GM19455 (cell line): Measurements from ENCODE around the gene NRP1.
A peak's percentile ranks its signal among the peaks of the same experiment; 100 is the strongest.

Experiments used
- ATAC-seq: cut with Tn5 transposase; IDR thresholded peaks from one replicate; pipeline ENCODE4 v1.9.1; 2021; ENCODE audit not compliant: unreplicated experiment

Gene NRP1

DNA sequence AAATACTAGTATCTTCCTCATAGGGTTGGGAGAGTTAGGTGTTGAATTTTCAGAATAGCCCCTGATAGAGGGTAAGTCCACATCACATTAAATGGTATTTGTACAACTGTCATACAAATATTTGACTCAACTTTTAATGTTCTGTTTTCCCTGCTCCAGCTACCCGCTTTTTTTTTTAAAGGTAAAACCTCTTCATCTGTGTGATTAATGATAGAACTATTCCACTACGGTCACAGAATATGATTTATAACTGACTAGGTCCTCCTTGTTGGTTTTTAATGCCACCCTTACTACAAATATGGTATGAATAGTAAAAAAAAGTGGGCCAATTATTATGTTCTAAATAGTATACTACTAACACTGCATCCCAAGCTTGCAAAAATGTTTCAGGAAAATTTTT lies 15.6 kb upstream of the NRP1 start:
- ATAC-seq, result no peak

GRCh38 chr10:33349268-33349667 lies 14.8 kb upstream of the NRP1 start:
- ATAC-seq, result no peak

DNA sequence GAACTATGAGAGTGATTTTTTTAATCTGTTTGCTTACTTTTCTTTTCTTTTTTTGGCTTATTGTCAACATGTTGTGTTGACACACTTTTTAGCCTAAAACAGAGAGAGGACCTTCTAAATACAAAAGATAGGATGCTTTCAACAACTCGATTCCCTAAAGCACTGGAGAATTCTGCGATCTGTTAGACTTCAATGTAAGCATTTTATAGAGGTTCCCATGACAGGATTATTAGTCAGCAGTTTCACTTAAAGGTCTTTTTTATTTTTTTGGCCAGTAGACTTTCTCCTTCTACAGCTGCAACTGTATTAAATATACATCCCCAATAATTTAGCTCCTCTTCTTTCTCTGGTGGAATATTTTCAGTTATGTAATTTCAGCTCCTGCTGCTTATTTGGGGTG lies 12.7 kb upstream of the NRP1 start:
- no peak for ATAC-seq

- ATAC-seq, result no peak
Observed at GRCh38 chr10:33345236-33345635, 10.8 kb upstream of the NRP1 start.

GRCh38 chr10:33344676-33345075 lies 10.2 kb upstream of the NRP1 start:
- ATAC-seq, result no peak

- no peak for ATAC-seq
Observed at GRCh38 chr10:33341637-33342036, 7.2 kb upstream of the NRP1 start.

DNA sequence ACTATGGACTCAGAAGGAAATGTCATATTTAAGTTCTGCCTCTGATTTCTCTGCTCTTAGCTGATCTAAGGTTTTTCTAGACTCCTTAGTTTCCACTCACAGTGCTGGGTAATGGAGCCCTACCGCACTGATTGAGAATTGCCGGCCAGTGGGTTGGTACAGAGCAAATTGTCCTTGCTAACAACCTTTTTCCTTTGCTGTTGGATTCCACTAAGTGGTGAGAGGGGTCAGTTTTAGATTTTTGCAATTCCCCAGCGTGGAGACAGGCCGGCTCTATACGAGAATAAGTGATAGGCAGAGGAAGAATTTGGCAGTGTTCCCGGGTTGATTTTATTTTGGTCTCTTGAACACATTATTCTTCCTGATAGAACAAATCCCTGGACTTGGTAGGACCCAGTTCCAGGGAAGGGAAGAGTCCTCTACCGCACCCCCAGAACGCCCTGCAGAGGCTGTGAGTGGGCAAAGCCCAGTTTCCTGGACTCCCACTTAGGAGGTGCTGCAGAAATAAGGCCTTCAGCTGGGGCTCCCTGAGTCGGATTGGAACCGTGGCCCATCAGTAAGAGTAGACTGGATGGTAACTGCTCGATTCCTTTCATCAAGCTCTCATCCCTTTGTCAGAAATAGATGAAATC lies 3.0 kb upstream of the NRP1 start:
- ATAC-seq, result no peak

DNA sequence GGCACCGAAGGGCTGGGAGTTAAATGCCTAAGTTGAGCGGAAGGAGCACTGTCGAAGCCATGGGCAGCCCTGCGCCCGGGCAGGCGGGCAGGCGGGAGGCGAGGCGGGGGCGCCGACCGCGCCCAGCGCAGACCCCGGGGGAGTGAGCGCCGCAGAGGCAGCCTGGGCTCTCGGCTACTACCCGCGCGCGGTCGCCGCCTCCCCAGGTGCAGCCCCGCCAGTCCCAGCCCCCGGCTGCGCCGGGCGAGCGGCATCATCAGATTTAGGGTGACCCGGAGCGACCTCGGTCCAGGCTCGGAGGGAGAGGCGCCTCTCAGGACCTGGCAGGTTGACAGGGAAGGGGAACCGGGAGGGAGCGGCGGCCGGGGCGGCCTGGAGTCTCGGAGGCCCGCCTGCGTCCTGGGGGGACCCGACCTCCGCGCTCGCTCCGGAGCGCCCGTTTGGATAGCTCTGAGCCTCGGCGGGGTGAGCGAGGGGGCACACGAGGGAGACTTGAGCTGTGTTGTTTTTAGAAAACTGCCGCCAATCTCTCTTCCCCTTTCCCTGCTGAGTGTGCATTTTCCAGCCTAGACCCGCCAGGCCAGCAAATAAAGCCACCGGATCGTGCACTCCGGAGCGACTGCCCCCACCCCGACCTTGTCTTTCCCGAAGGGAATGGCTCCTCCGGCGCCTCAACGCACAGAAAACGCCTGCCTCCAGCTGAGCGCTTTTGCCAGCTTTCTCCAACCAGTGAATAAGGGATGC lies 2.3 kb upstream of the NRP1 start:
- ATAC-seq, result no peak

GRCh38 chr10:33335801-33336581 lies 1.5 kb upstream of the NRP1 start:
- ATAC-seq, result no peak

DNA sequence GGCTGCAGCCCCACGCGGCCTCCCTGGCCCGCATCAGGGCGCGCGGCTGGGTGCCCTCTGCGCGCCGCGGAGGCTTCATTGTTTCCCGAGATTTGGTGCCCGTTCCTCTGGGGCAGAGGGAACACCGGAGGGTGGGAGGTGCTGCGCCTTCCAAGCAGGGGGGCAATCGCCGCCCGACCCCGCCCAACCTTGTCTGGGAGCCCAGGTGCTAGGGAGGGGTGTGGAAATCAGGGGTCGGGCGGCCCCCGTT lies 1.0 kb upstream of the NRP1 start:
- ATAC-seq, result no peak

GRCh38 chr10:33334805-33335550 lies 511 bp upstream of the NRP1 start:
- no peak for ATAC-seq

DNA sequence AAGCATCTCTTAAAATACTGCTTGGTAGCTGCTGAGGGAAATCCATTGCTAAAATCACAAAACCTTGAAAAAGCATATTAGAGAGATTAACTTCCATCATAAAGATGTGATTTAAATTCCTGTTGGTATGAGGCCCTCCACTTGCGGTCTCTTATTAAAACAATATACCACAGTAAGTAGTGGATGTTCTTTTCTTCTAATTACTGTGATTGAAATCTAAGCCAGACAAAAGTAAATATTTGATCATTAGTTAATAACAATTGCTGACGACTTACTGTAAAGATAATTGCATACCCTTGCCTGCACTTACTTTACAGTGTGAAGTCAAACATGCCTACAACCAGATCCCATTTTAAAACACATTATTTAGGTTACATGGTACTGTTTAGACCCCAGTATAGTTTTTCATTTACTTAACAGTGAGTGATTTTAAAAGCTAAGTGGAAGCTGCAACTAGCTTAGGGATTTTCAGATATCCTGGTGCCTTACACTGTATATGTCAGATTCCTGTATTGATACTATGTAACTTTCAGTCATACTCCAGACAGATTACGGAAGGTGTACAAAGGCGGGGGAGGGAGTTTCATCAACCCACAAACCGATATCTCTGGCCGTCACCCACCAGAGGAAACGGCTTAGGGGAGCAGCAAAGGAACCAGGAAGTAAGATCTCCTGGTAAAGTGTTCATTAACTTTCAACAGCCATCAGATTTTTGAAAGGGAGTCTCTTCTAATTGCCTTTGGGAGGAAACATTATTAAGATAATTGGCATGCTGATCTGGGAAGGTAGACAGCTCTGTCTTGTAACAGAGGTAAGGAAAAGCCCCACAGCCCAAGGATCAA lies 986 bp downstream of the NRP1 start:
- ATAC-seq, result no peak

GRCh38 chr10:33332183-33333065 lies 2.0 kb downstream of the NRP1 start:
- no peak for ATAC-seq

- ATAC-seq, result no peak
Observed at GRCh38 chr10:33331379-33331694, 3.1 kb downstream of the NRP1 start.

- peak; percentile 56 for ATAC-seq
Observed at GRCh38 chr10:33330543-33331378, 3.7 kb downstream of the NRP1 start.

DNA sequence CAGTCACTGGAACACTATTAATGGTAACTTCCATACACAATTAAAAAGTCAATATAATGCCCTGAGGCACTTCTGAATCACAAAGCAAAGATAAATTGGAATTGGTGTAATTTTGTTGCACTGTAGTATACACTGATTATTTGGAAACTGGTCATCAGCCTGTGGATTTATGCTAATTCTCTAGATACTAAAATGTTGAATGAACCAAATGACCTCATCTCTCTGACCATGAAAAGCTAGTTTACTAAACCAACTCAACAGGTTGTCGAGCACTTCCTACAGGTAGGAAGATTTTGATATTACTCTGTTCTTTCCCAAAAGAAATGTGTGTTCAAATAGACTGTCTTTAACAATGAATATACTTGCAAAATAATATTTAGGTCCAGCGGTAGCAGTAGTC lies 5.3 kb downstream of the NRP1 start:
- ATAC-seq, result no peak

GRCh38 chr10:33328253-33328652 lies 6.2 kb downstream of the NRP1 start:
- ATAC-seq, result no peak

DNA sequence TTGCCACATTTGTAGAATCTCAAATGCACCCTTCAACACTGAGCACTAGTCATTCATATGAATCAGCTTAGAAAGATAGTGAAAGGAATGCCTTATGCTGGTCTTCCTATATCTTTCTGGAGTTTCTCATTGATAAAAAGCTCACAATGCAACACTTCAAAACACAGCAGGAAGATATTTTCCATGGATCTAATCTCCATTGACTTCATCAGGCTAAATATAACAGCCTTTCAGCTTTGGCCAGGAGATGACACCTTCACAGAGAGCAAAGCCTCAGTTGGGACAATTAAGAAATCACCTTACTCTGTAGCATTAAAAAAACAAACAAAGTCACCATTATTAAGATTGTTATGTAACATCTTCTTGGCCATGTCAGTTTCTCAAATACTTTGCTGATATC lies 6.7 kb downstream of the NRP1 start:
- ATAC-seq, result no peak

DNA sequence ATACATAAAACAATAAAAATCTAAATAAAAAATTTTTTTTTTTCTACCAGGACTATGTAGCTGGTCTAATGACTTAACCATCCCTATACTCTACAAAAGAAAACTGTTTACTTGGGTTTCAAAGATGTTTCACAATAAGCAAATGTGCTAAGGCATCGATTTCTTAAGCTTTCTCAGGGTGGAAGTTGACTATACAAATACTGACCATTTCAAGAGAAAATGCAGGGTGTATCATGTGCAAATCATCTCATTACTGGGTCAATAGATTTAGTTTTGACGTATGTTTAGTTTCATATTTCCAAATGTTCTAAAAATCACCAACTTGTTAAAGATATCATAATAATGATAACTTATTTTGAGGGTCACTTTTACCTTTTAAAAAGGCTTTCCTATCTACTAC lies 7.5 kb downstream of the NRP1 start:
- no peak for ATAC-seq
